ENCODE measurements around the gene CES1. TPM values are rescaled to one million over a fixed set of nuclear protein-coding genes. Genes with fewer than 3 reads are reported as not detected.
"Not testable (repeated sequence)": the region's sequence is repeated elsewhere in the genome, so short reads cannot be mapped to it uniquely, and the experiment has no call there.

Gene CES1
- total RNA-seq, 2 experiments from 2014 or later: not detected

DNA sequence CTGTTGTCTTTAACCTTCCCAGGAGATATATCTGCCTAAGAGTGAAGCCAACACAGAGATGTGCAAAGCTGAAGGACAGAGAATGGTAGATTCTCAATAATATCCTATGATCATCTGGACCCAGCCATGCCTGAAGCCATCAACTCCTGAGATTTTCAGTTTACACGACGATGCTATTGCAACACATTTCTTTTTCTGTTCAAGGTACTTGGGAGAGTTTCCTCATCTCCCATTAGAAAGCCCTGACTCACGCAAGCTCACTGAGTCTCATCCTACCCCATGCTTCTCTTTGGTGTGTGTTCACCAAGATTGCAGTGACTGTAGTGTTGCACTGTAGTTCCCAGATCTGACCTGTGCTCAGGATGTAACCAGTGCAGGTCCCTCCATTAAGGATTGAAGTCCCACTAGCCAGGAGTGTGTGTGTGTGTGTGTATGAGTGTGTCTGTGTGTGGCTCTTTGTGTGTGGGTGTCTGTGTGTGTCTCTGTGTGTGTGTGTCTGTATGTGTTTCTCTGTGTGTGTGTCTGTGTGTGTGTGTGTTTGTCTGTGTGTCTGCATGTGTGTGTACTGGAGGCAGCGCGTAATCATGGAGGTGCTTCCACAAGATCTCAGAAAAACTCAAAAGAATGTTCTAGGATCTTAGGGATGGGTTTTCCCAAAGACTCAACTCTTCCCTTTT is 15.5 kb downstream of the CES1 start:
- Histone ChIP-seq H3K36me3 (ENCODE audit: insufficient read depth, low read length) (no peaks in the 10 kb centered on the region), H3K27ac (ENCODE audit: low read depth, low read length, poor library complexity, severe bottlenecking) (no peak overlapping the region), H3K4me2 (ENCODE audit: low read length) (no peak overlapping the region), H4K20me1 (ENCODE audit: insufficient read depth, low read length) (no peaks in the 10 kb centered on the region), H2AFZ (ENCODE audit: low read length) (no peak overlapping the region), H3K9me3 (ENCODE audit: low read length) (no peaks in the 10 kb centered on the region), H3K79me2 (ENCODE audit: insufficient read depth, low read depth, low read length) (no peaks in the 10 kb centered on the region), H3K4me1 (ENCODE audit: insufficient read depth, low read length, poor library complexity, severe bottlenecking) (no peaks in the 10 kb centered on the region), H3K4me3 (ENCODE audit: low read depth, low read length, poor library complexity, severe bottlenecking) (no peak overlapping the region), H3K9me2 (ENCODE audit: insufficient read depth, low read length) (no peaks in the 10 kb centered on the region)
- intact Hi-C loops (cut with micrococcal nuclease; ENCODE audit: unreplicated experiment): no loop called here
- no TSS peak for BruUV-seq (replicated peaks)
- CTCF ChIA-PET (ENCODE audit: unreplicated experiment): no interaction called here
- TF ChIP-seq EZH2phosphoT487 (IDR thresholded peaks at IDR 0.05; ENCODE audit: borderline replicate concordance, low read depth, low read length): no peak
- TF ChIP-seq, protein P1, sequence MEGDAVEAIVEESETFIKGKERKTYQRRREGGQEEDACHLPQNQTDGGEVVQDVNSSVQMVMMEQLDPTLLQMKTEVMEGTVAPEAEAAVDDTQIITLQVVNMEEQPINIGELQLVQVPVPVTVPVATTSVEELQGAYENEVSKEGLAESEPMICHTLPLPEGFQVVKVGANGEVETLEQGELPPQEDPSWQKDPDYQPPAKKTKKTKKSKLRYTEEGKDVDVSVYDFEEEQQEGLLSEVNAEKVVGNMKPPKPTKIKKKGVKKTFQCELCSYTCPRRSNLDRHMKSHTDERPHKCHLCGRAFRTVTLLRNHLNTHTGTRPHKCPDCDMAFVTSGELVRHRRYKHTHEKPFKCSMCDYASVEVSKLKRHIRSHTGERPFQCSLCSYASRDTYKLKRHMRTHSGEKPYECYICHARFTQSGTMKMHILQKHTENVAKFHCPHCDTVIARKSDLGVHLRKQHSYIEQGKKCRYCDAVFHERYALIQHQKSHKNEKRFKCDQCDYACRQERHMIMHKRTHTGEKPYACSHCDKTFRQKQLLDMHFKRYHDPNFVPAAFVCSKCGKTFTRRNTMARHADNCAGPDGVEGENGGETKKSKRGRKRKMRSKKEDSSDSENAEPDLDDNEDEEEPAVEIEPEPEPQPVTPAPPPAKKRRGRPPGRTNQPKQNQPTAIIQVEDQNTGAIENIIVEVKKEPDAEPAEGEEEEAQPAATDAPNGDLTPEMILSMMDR (conservative IDR thresholded peaks at IDR 0.05; ENCODE audit: low read length): no peak
- POLR2A ChIA-PET: no interaction called here
- DNase-seq (ENCODE audit: low spot score): no peak

DNA sequence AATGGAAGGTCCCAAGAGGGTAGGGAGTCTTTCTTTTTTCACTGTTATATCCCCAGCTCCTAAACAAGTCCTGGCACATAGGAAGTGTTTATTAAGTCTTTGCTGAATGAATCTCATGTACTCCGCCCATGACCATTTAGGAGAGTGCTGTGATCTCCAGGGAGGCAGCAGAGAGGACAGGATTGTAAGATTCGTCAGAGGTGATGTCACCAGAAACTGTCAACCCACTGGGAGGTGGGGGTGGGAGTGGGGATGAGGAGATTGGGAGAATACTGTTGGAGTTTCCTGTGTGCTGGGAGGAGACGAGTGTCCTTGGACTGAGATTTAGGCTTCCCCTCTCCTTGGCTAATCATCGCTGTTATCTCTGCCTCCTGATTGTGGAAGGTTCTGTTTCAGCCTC is 16.7 kb downstream of the CES1 start:
- H3K27ac ChIP-seq (ENCODE audit: low read depth, low read length, poor library complexity, severe bottlenecking); DNase-seq (ENCODE audit: low spot score); H3K4me1 ChIP-seq (ENCODE audit: insufficient read depth, low read length, poor library complexity, severe bottlenecking); CTCF ChIA-PET (ENCODE audit: unreplicated experiment); POLR2A ChIA-PET; intact Hi-C loops (cut with micrococcal nuclease; ENCODE audit: unreplicated experiment); H2AFZ ChIP-seq (ENCODE audit: low read length); H3K9me2 ChIP-seq (ENCODE audit: insufficient read depth, low read length); H3K4me3 ChIP-seq (ENCODE audit: low read depth, low read length, poor library complexity, severe bottlenecking); H4K20me1 ChIP-seq (ENCODE audit: insufficient read depth, low read length); H3K9me3 ChIP-seq (ENCODE audit: low read length); H3K4me2 ChIP-seq (ENCODE audit: low read length); H3K36me3 ChIP-seq (ENCODE audit: insufficient read depth, low read length); BruUV-seq (replicated peaks); H3K79me2 ChIP-seq (ENCODE audit: insufficient read depth, low read depth, low read length): not testable (repeated sequence)

DNA sequence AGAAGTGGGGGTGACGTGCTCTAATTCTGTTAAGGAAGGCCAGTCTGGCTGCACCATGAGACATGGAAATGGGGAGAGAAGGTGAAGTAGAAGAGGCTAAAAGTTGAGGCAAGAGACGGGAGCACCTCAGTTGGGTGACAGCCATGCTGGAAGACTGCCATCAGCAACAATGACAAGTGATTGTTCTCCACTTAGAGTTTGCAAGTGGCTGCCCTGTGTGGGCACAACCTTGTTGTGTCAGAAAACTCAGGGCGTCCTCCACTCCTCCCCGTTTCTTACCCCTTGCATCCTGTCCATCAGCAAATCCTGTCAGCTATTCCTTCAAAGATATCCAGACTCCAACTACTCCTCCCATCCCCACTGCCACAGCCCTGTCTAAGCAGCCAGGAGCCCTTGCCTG is 17.6 kb downstream of the CES1 start:
- Histone ChIP-seq H3K4me1 (ENCODE audit: insufficient read depth, low read length, poor library complexity, severe bottlenecking) (no peaks in the 10 kb centered on the region), H3K79me2 (ENCODE audit: insufficient read depth, low read depth, low read length) (no peaks in the 10 kb centered on the region), H2AFZ (ENCODE audit: low read length) (no peak overlapping the region), H3K9me2 (ENCODE audit: insufficient read depth, low read length) (no peaks in the 10 kb centered on the region), H3K4me2 (ENCODE audit: low read length) (no peak overlapping the region), H3K36me3 (ENCODE audit: insufficient read depth, low read length) (no peaks in the 10 kb centered on the region), H3K9me3 (ENCODE audit: low read length) (no peaks in the 10 kb centered on the region), H3K4me3 (ENCODE audit: low read depth, low read length, poor library complexity, severe bottlenecking) (no peak overlapping the region), H4K20me1 (ENCODE audit: insufficient read depth, low read length) (no peaks in the 10 kb centered on the region), H3K27ac (ENCODE audit: low read depth, low read length, poor library complexity, severe bottlenecking) (no peak overlapping the region)
- intact Hi-C loops (cut with micrococcal nuclease; ENCODE audit: unreplicated experiment): no loop called here
- ChIA-PET CTCF (ENCODE audit: unreplicated experiment) (no interaction called here), POLR2A (no interaction called here)
- no TSS peak for BruUV-seq (replicated peaks)
- TF ChIP-seq, protein P1 (conservative IDR thresholded peaks at IDR 0.05; ENCODE audit: low read length): no peak
- TF ChIP-seq EZH2phosphoT487 (IDR thresholded peaks at IDR 0.05; ENCODE audit: borderline replicate concordance, low read depth, low read length): no peak
- DNase-seq (ENCODE audit: low spot score): no peak

DNA sequence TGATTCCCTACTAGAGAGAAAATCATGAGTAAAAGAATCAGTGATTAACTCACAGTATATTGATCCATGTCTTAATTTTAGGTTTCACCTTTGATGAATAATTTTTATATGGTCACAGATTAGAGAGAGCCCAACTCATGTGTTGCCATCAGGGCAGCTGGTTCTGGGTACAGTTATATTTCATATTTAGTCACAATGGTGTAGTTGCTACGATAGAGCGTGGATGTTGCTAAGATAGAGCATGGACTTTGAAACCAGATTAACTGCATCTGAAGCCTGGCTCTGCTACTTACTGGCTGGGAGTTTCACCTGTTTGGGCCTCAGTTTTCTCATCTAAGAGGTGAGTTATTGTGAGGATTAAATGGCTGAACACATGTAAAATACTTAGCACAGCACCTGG is 18.7 kb downstream of the CES1 start:
- CTCF ChIA-PET (ENCODE audit: unreplicated experiment); H4K20me1 ChIP-seq (ENCODE audit: insufficient read depth, low read length); intact Hi-C loops (cut with micrococcal nuclease; ENCODE audit: unreplicated experiment); H3K36me3 ChIP-seq (ENCODE audit: insufficient read depth, low read length); BruUV-seq (replicated peaks); H3K4me3 ChIP-seq (ENCODE audit: low read depth, low read length, poor library complexity, severe bottlenecking); DNase-seq (ENCODE audit: low spot score); H3K9me2 ChIP-seq (ENCODE audit: insufficient read depth, low read length); H3K4me2 ChIP-seq (ENCODE audit: low read length); H3K79me2 ChIP-seq (ENCODE audit: insufficient read depth, low read depth, low read length); H3K4me1 ChIP-seq (ENCODE audit: insufficient read depth, low read length, poor library complexity, severe bottlenecking); H2AFZ ChIP-seq (ENCODE audit: low read length); H3K27ac ChIP-seq (ENCODE audit: low read depth, low read length, poor library complexity, severe bottlenecking); POLR2A ChIA-PET; H3K9me3 ChIP-seq (ENCODE audit: low read length): not testable (repeated sequence)

DNA sequence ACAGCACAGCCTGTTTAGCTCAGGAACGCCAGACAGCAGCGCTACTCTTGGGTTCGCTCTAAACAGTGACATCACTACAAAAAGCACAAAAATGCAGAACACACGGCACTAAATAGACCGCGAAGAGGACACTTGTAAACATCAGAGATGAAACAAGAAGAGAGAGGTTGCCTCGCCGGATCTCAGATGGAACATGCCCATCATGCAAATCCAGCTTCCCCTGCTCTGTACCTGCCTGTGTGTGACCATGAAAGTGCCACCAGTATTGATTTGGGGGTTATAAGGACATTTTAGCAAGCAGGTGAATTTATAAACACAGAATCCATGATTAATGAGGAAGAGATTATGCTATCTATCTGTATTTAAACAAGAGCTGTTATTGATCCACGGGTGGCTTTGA is 19.2 kb downstream of the CES1 start:
- BruUV-seq (replicated peaks); H3K4me3 ChIP-seq (ENCODE audit: low read depth, low read length, poor library complexity, severe bottlenecking); H3K27ac ChIP-seq (ENCODE audit: low read depth, low read length, poor library complexity, severe bottlenecking); H4K20me1 ChIP-seq (ENCODE audit: insufficient read depth, low read length); H3K9me2 ChIP-seq (ENCODE audit: insufficient read depth, low read length); H3K4me2 ChIP-seq (ENCODE audit: low read length); POLR2A ChIA-PET; DNase-seq (ENCODE audit: low spot score); CTCF ChIA-PET (ENCODE audit: unreplicated experiment); H3K79me2 ChIP-seq (ENCODE audit: insufficient read depth, low read depth, low read length); H3K9me3 ChIP-seq (ENCODE audit: low read length); H3K4me1 ChIP-seq (ENCODE audit: insufficient read depth, low read length, poor library complexity, severe bottlenecking); H2AFZ ChIP-seq (ENCODE audit: low read length); H3K36me3 ChIP-seq (ENCODE audit: insufficient read depth, low read length); intact Hi-C loops (cut with micrococcal nuclease; ENCODE audit: unreplicated experiment): not testable (repeated sequence)

All from OCI-LY7 (cell line).